CD14-positive monocyte (primary cell): ENCODE results near the gene EML6. TPM values are rescaled to one million over a fixed set of nuclear protein-coding genes. Genes with fewer than 3 reads are reported as not detected.
A peak's percentile ranks its signal among the peaks of the same experiment; 100 is the strongest.

Experiments
- DNase-seq, 3 donors: peaks; one replicate each; pipeline ENCODE4 v3.0.0-alpha.2; 2011 to 2022
- H2AFZ ChIP-seq: 2 replicates; pipeline ENCODE4 v1.6.0; 2012; ENCODE audit warnings: mild to moderate bottlenecking, low read depth, low read length, inconsistent platforms; ENCODE audit not compliant: insufficient read depth, poor library complexity, severe bottlenecking
- H3K27ac ChIP-seq, 2 donors: 1 replicate in 1 of 2; 2 replicates in 1 of 2; pipeline ENCODE4 v1.5.1; 2012 to 2013; ENCODE audit warnings: low read length in 2 of 2, control low read depth in 1 of 2, inconsistent platforms in 1 of 2, low read depth in 1 of 2, mild to moderate bottlenecking in 1 of 2
- H3K27me3 ChIP-seq, 2 donors: one replicate each; pipeline versions ENCODE4 v1.6.0 to v1.6.1; 2011 to 2013; ENCODE audit warnings: low read length in 2 of 2; ENCODE audit not compliant: control insufficient read depth in 2 of 2, insufficient read depth in 2 of 2
- H3K36me3 ChIP-seq, 2 donors: replicated peaks in 1 of 2; 1 replicate in 1 of 2; 2 replicates in 1 of 2; pipeline versions ENCODE4 v1.5.1 to v1.6.1; 2012 to 2013; ENCODE audit warnings: low read length in 2 of 2, control low read depth in 1 of 2, inconsistent platforms in 1 of 2, mild to moderate bottlenecking in 1 of 2; ENCODE audit not compliant: insufficient read depth in 2 of 2, control insufficient read depth in 1 of 2
- H3K4me1 ChIP-seq, 2 donors: 1 replicate in 1 of 2; 2 replicates in 1 of 2; pipeline versions ENCODE4 v1.5.1 to v1.6.1; 2012 to 2013; ENCODE audit warnings: low read length in 2 of 2, control low read depth in 1 of 2, inconsistent platforms in 1 of 2, mild to moderate bottlenecking in 1 of 2, moderate library complexity in 1 of 2; ENCODE audit not compliant: insufficient read depth in 2 of 2, control insufficient read depth in 1 of 2
- H3K4me2 ChIP-seq: replicated peaks from 2 replicates; pipeline ENCODE3; 2012; ENCODE audit warnings: low read length, moderate library complexity, mild to moderate bottlenecking; ENCODE audit not compliant: poor library complexity, severe bottlenecking; ENCODE audit errors: extremely low read depth
- H3K4me3 ChIP-seq, 3 experiments: fragments of 200-600 bp in 1 of 3; sonication (generic) in 1 of 3; replicated peaks in 1 of 3; 1 replicate in 2 of 3; 2 replicates in 1 of 3; pipeline ENCODE4 v1.5.1; 2011 to 2013; ENCODE audit warnings: low read length in 3 of 3, mild to moderate bottlenecking in 3 of 3, control low read depth in 2 of 3, low read depth in 2 of 3, inconsistent platforms in 1 of 3, moderate library complexity in 1 of 3
- H3K79me2 ChIP-seq: 2 replicates; pipeline ENCODE4 v1.6.0; 2012; ENCODE audit warnings: mild to moderate bottlenecking, control low read depth, inconsistent platforms, low read length, moderate library complexity; ENCODE audit not compliant: insufficient read depth
- H3K9ac ChIP-seq: 2 replicates; pipeline ENCODE4 v1.6.0; 2017; ENCODE audit warnings: low read length, mild to moderate bottlenecking; ENCODE audit not compliant: insufficient read depth, poor library complexity, severe bottlenecking
- H3K9me3 ChIP-seq, 2 donors: replicated peaks in 1 of 2; 1 replicate in 1 of 2; 2 replicates in 1 of 2; pipeline versions ENCODE4 v1.5.1 to v1.6.1; 2012 to 2013; ENCODE audit warnings: low read length in 2 of 2, control low read depth in 1 of 2; ENCODE audit not compliant: control insufficient read depth in 1 of 2, insufficient read depth in 1 of 2
- H4K20me1 ChIP-seq: 2 replicates; pipeline ENCODE4 v1.6.0; 2012; ENCODE audit warnings: mild to moderate bottlenecking, low read length, control low read depth, moderate library complexity; ENCODE audit not compliant: insufficient read depth
- H3K27ac Mint-ChIP-seq, 7 donors: one replicate each; pipeline ENCODE4 v1.8.0; 2020; ENCODE audit warnings: mild to moderate bottlenecking in 7 of 7, mixed read lengths in 7 of 7, moderate library complexity in 6 of 7, inconsistent platforms in 2 of 7
- H3K27me3 Mint-ChIP-seq, 3 donors: one replicate each; pipeline ENCODE4 v1.8.0; 2021 to 2022; ENCODE audit warnings: low read depth in 3 of 3, mild to moderate bottlenecking in 3 of 3, mixed read lengths in 3 of 3, moderate library complexity in 3 of 3, inconsistent platforms in 1 of 3
- H3K36me3 Mint-ChIP-seq, 2 donors: one replicate each; pipeline ENCODE4 v1.8.0; 2020; ENCODE audit warnings: mixed read lengths in 2 of 2, inconsistent platforms in 1 of 2, mild to moderate bottlenecking in 1 of 2
- H3K4me1 Mint-ChIP-seq: one replicate; pipeline ENCODE4 v1.8.0; 2020; ENCODE audit warnings: mild to moderate bottlenecking, mixed read lengths
- H3K4me3 Mint-ChIP-seq, 2 donors: one replicate each; pipeline ENCODE4 v1.8.0; 2020; ENCODE audit warnings: mild to moderate bottlenecking in 2 of 2, mixed read lengths in 2 of 2, moderate library complexity in 1 of 2
- H3K9me3 Mint-ChIP-seq, 7 donors: one replicate each; pipeline ENCODE4 v1.8.0; 2020 to 2022; ENCODE audit warnings: mixed read lengths in 7 of 7, mild to moderate bottlenecking in 6 of 7, moderate library complexity in 6 of 7, inconsistent platforms in 2 of 7
- CTCF ChIP-seq: fragments of 200-600 bp; IDR thresholded peaks from one replicate; pipeline ENCODE4 v1.8.0; 2022; ENCODE audit warnings: antibody characterized with exemption, mild to moderate bottlenecking
- WGBS: methylation state at CpG from one replicate; pipeline ENCODE4 v1.1.5; 2013; ENCODE audit warnings: missing lambda C conversion rate; ENCODE audit not compliant: insufficient coverage; 5-methylcytosine and 5-hydroxymethylcytosine counted together
- intact Hi-C, 2 donors: fragments of 100-400 bp; cut with micrococcal nuclease; formaldehyde crosslinking; loops; one replicate each; pipeline versions ENCODE4 v1.15.0 to v1.15.1; 2023
- polyA plus RNA-seq, 3 donors: library from polyadenylated mRNA; depleted of rRNA in 1 of 3; unstranded in 2 of 3; stranded (reverse) in 1 of 3; fragments of 300-500 nt in 2 of 3; fragments of >200 nt in 1 of 3; fragmentation: Illumina TruSeq in 2 of 3; gene quantifications; 1 replicate in 2 of 3; 2 replicates in 1 of 3; pipeline ENCODE4 v1.2.3, GENCODE V29; 2012 to 2021

The EML6 gene
- polyA plus RNA-seq, 3 donors: 0.79 TPM; not detected in 2

GRCh38 chr2:54999182-54999581, 275.7 kb downstream of the EML6 start:
- no peak for TF ChIP-seq CTCF
- H3K79me2 ChIP-seq: peaks cover 100% of the 10 kb centered on the region
- peaks cover 99% of the 10 kb centered on the region for H4K20me1 ChIP-seq
- no peak overlapping the region for H3K4me3 Mint-ChIP-seq
- no peaks in the 10 kb centered on the region for H3K36me3 Mint-ChIP-seq
- H3K9me3 Mint-ChIP-seq: no peaks in the 10 kb centered on the region
- H3K4me3 ChIP-seq: no peak overlapping the region
- peaks cover 18 to 26% of the 10 kb centered on the region in 2 donors for H3K4me1 ChIP-seq
- intact Hi-C loops: no loop called here
- peak overlapping the region; percentile 5 for H3K4me2 ChIP-seq
- peaks cover 58% of the 10 kb centered on the region for H3K4me1 Mint-ChIP-seq
- H3K9me3 ChIP-seq: no peaks in the 10 kb centered on the region
- peaks cover 0 to 3% (median 0%) of the 10 kb centered on the region in 3 donors for H3K27me3 Mint-ChIP-seq
- no peaks in the 10 kb centered on the region for H3K27me3 ChIP-seq
- no peak overlapping the region for H2AFZ ChIP-seq
- no peaks in the 10 kb centered on the region for H3K36me3 ChIP-seq
- H3K27ac ChIP-seq: peak overlapping the region in 1 of 2 donors; percentile 57
- DNase-seq: no peak
- peak overlapping the region in 5 of 7 donors; percentile 25 to 50 (median 37) for H3K27ac Mint-ChIP-seq
- no peak overlapping the region for H3K9ac ChIP-seq
- no CpG with 5 or more reads among the region's 3 CpGs for WGBS

- no peaks in the 10 kb centered on the region for H3K36me3 ChIP-seq
- intact Hi-C loops: no loop called here
- no peaks in the 10 kb centered on the region for H3K27me3 ChIP-seq
- H4K20me1 ChIP-seq: peaks cover 99% of the 10 kb centered on the region
- DNase-seq: peak; percentile 16 to 51 (median 23)
- peaks cover 61% of the 10 kb centered on the region for H3K4me1 Mint-ChIP-seq
- no peaks in the 10 kb centered on the region for H3K9me3 Mint-ChIP-seq
- no peaks in the 10 kb centered on the region for H3K36me3 Mint-ChIP-seq
- peak overlapping the region in 1 of 2 donors; percentile 58 for H3K27ac ChIP-seq
- peaks cover 18 to 26% of the 10 kb centered on the region in 2 donors for H3K4me1 ChIP-seq
- TF ChIP-seq CTCF: no peak
- 81% methylated on average over 3 of the region's 4 CpGs for WGBS
- H2AFZ ChIP-seq: no peak overlapping the region
- H3K27me3 Mint-ChIP-seq: peaks cover 0 to 3% (median 0%) of the 10 kb centered on the region in 3 donors
- no peaks in the 10 kb centered on the region for H3K9me3 ChIP-seq
- H3K4me3 Mint-ChIP-seq: no peak overlapping the region
- H3K27ac Mint-ChIP-seq: peak overlapping the region in 4 of 7 donors; percentile 8 to 53 (median 31)
- no peak overlapping the region for H3K4me3 ChIP-seq
- no peak overlapping the region for H3K9ac ChIP-seq
- peaks cover 100% of the 10 kb centered on the region for H3K79me2 ChIP-seq
- H3K4me2 ChIP-seq: peak overlapping the region; percentile 8
Observed at GRCh38 chr2:55000341-55000740, 276.9 kb downstream of the EML6 start.
